Hepatocyte (in vitro differentiated cells): Measurements from ENCODE around the gene TELO2.

Experiments used
- EZH2 ChIP-seq: fragments of 200-600 bp; sonication (generic); IDR thresholded peaks from 2 replicates; pipeline ENCODE4 v1.6.1; 2016; ENCODE audit warnings: antibody characterized with exemption, mild to moderate bottlenecking, borderline replicate concordance
- EZH2phosphoT487 ChIP-seq: fragments of 200-600 bp; sonication (generic); IDR thresholded peaks from one replicate; pipeline ENCODE4 v1.6.1; 2018; ENCODE audit warnings: antibody characterized with exemption, mild to moderate bottlenecking, low read depth, moderate library complexity; ENCODE audit not compliant: unreplicated experiment, severe bottlenecking
- TF ChIP-seq, protein P1 (sequence below): fragments of 200-600 bp; sonication (generic); IDR thresholded peaks from 2 replicates; pipeline ENCODE4 v1.5.1; 2016; ENCODE audit warnings: antibody characterized with exemption, mild to moderate bottlenecking; ENCODE audit not compliant: poor library complexity

DNA sequence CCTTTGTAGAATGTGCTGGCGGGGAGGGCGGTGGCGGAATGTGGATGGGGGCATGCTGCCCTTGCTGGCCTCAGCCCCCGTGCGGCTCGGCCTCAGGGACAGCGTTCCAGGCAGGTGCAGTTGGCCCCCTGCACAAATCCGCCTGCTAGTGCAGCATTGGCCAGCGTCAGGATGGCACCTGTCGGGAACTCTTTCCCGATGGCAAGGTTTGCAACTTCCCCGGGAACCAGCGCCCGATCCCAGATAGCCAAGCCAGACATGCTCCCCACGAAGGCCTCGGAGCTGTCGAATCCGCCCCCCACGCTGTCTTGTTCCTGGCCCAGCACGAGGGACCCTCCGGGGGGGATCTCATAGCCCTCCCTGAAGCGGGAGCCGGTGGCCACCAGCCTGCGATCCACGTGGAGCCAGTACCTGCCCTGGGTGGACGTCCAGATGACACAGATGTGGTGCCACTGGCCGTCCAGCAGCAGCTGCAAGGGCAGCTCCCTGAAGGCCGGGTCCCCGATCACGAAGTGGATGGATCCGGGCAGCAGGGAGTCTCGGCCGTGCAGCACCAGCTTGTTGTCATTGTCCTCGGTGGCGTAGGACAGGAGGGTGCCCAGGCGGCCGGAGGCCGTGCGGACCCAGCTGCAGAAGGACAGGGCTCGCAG, 7.2 kb upstream of the TELO2 start:
- TF ChIP-seq, protein P1, sequence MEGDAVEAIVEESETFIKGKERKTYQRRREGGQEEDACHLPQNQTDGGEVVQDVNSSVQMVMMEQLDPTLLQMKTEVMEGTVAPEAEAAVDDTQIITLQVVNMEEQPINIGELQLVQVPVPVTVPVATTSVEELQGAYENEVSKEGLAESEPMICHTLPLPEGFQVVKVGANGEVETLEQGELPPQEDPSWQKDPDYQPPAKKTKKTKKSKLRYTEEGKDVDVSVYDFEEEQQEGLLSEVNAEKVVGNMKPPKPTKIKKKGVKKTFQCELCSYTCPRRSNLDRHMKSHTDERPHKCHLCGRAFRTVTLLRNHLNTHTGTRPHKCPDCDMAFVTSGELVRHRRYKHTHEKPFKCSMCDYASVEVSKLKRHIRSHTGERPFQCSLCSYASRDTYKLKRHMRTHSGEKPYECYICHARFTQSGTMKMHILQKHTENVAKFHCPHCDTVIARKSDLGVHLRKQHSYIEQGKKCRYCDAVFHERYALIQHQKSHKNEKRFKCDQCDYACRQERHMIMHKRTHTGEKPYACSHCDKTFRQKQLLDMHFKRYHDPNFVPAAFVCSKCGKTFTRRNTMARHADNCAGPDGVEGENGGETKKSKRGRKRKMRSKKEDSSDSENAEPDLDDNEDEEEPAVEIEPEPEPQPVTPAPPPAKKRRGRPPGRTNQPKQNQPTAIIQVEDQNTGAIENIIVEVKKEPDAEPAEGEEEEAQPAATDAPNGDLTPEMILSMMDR = no peak
- TF ChIP-seq EZH2 = no peak
- TF ChIP-seq EZH2phosphoT487 = no peak
